ENCODE measurements around the gene ABR. TPM values are rescaled to one million over a fixed set of nuclear protein-coding genes. Genes with fewer than 3 reads are reported as not detected.

ABR gene
- total RNA-seq, 1 donor from 2014 or later: 62.5 TPM

GRCh38 chr17:1036171-1036844, 143.5 kb downstream of the ABR start:
- DNase-seq (ENCODE audit: extremely low read depth, low read depth, low spot score): no peak

GRCh38 chr17:1035546-1036170, 144.1 kb downstream of the ABR start:
- no peak for DNase-seq (ENCODE audit: extremely low read depth, low read depth, low spot score)

DNA sequence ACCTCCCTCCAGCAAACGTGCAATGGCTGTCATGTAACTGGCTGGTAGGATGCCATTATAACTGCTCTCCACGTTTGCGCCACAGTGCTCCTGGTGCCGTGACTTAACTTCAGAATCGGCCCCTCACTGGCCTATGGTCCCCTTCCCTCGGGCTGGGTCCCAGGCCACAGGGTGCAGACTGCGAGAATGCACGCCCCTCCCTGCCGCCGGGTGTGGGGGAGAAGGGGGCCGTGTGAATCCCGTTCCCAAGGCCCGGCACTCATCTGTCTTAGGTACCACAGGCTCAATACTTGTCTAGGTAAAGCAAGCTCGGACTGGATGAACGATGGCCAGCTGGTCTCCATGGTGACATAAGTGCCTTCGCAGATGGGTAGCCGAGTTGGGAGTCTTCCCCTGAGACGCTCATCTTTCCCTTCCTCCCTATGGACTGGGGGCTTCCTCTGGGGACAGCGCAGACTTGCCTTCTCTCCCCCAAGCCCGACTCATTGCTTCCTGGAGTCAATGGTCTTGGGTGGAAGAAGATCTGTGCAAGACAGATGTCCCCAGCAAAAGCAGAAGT, 145.1 kb downstream of the ABR start:
- DNase-seq (ENCODE audit: extremely low read depth, low read depth, low spot score): no peak

GRCh38 chr17:1033503-1033902, 146.3 kb downstream of the ABR start:
- no peak for DNase-seq (ENCODE audit: extremely low read depth, low read depth, low spot score)

DNA sequence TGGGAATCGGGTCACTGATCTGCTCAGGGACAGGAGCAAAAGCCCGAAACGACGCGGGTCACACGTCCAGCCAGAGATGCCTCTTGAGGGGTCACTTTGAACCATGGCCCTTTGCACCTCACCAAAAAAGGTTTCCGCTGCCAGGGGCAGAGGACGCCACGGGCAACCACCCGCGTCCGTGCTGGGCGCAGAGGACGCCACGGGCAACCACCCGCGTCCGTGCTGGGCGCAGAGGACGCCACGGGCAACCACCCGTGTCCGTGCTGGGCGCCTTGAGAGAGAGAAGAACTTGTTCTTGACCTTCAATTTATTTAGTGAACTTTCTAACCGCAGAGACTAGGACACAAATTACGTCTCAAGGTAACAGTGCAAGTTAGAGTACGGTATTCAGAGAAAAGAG, 147.4 kb downstream of the ABR start:
- DNase-seq (ENCODE audit: extremely low read depth, low read depth, low spot score): no peak

DNA sequence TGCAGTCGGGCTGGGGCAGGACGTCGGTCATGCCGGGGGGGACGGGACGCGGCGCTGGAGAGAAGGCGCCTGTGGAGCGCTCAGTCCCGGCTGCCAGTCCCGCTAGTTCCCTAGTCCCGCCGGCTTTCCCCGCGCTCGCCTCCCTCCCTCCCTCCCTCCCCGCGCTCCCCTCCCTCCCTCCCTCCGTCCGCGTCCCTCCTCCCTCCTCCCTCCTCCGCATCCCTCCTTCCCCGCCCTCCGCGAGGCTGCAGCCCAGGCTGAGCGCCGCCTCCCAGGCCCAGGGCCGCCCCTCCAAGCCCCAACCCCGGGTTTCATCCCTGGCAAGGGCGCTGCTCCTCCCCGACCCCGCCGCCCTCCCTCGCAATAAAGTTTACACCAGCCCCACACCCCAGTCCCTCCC, 148.1 kb downstream of the ABR start:
- no peak for DNase-seq (ENCODE audit: extremely low read depth, low read depth, low spot score)

DNA sequence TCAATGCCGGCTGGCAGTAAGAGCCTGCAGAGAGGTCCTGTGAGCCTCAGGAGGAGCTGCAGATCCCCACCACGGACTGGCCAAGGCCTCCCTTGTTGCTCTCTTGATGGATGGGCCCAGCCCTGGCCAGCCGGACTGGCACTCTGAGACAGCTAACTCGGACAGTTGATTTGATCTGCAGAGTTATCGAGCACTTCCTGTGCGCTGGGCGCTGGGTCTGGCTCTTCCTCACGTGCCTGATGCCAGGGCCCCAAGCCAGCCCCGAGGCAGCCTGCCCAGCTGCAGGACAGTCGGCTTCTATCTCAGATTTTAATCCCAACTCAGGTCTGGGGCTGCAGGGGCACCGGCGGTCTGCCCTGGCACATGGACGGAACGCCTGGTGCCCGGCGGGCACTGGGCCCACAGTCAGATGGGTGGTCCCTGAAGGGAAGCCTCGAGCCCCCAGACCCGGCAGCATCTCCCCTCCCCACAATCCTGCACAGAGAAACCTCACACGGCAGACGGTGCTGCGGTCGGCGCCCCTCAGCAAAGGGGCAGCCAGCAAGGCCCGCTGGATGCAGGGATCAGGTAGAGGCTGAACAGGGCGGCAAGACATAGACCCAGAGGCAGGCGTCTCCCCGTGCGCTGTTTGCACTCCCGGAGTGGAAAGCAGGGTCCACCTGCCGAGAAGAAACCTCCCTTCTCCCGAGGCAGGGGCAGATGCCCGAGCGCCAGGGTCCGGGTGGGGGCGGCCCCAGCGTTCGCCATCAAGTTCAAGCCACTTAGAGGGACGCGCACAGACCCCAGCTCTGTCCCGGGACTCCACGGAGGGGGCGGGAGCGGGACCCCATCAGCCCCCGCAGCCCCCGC, 148.9 kb downstream of the ABR start:
- no peak for DNase-seq (ENCODE audit: extremely low read depth, low read depth, low spot score)

GRCh38 chr17:1029922-1030644, 149.7 kb downstream of the ABR start:
- no peak for DNase-seq (ENCODE audit: extremely low read depth, low read depth, low spot score)

DNA sequence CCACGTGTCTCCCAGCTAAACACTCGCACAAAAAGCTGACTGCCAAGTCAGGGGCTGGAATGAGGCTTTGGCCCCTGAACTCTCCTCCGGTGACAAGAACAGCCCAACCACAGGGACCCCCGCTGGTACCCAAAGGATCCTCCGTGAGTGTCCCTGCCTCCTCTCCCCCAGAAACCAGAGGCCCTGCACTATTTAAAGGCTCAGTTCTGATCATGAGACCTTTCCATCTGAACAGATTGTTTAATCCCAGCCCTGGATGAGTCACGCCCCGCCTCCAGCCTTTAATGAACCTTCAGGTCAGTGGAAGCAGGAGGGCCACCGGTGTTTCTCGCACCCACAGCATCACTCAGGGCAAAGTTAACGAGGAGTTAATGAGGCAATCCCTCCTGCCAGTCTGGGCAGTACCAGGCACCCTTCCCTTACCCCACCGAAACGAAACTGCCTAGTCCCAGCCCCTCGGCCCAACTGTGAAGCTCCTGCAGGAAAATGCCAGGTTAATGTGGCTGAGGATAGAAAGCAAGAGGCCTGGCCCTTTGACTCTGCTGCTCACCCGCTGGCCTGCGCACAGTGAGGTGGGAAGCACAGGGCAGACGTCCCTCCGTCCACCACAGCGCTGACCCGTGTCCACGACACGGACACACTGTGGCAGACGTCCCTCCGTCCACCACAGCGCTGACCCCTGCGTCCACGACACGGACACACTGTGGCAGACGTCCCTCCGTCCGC, 150.4 kb downstream of the ABR start:
- no peak for DNase-seq (ENCODE audit: extremely low read depth, low read depth, low spot score)

DNA sequence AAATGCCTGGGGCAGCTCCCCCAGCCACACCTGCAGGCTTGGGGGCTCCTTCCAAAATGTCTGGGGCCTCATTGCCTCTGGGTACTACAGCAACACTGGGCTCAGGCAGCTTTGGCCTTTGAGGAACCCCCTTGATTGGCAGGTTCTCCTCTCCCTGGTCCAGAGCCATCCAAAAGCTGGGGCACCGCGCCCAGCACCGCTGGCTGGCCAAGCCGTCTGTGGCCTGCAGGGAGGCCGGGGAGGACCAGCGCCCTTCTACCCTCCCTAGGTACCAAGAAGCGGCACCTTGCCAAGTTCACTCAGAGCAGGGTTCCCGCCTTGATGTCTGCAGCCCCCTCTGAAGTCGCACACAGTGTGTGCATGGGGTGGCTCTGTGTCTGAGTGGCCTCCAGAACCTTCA, 152.7 kb downstream of the ABR start:
- DNase-seq (ENCODE audit: extremely low read depth, low read depth, low spot score): no peak

DNA sequence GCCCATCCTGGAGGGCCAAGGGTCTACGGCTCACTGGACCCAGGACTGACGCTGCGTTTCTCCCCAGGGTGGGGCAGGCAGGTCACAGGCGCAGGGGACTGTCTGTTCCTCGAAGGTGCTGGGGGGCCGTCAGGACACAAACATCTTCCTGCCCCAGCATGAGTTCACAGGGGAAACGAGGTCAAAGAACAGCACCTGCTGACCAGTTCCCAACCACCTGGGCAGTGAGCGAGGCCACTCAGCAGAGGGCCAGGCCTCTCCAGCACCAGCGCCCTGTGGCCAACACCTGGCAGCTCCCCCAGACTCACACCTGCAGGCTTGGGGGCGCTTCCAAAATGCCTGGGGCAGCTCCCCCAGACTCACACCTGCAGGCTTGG, 153.2 kb downstream of the ABR start:
- no peak for DNase-seq (ENCODE audit: extremely low read depth, low read depth, low spot score)

DNA sequence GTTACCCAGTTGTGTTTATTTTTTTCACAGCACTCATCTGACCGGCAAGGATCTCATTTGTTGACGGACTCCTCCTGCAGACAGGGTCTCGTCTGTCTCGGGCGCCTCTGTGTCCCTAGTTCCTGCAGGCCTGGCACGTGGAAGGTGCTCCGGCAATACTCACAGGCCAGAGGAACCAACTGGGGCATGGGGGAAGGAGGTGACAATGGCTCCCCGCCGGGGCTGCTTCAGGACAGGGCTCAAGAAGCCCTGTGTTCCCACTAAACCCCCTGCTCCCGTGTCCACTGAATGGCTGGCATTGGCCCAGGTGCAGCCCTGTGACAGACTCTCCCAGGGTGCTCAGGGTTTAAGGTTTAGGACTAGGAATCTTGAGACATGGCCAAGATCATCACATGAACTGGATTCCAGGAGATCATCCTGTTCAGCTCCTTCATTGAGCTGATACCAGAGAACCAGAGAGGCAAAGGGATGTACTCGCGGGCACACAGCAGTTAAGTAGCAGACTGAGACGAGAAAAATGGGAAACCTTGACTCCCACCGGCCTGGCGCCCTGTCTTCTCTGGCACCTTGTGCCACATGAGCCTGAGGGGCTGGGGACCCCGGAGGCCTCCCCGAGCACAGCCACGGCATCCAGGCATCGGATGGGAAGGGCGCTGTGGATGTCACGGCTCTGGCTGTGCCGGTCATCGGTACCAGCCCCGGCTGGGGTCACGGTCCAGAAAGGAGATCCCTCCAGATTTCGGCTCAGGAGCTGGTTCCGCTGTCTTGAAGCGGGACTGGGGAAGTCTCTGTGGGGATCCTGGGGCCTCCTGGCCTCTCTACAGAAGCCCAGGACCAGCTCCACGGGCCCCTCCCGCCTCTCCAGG, 153.8 kb downstream of the ABR start:
- DNase-seq (ENCODE audit: extremely low read depth, low read depth, low spot score): no peak

DNA sequence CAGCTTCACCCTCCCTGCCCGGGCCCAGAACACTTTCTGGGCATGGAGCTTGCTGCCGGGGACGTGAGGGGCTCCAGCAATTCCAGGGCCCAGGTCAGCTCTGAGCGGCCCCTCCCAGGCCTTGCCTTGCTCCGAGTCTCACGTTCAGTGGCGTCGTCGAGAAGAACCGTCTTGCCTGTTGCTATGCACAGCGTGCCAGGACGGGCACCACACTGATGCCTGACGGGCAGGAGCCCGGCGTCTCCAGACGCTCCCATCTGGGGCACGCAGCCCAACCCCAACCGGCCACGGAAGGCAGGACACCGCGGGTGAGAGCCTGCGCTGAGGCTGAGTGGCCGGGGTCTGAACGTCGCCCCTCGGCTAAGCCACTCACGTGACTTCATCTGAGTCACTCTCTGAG, 155.7 kb downstream of the ABR start:
- DNase-seq (ENCODE audit: extremely low read depth, low read depth, low spot score): no peak

GRCh38 chr17:1022278-1023024, 157.3 kb downstream of the ABR start:
- no peak for DNase-seq (ENCODE audit: extremely low read depth, low read depth, low spot score)

- DNase-seq (ENCODE audit: extremely low read depth, low read depth, low spot score): no peak
Observed at GRCh38 chr17:1021147-1021546, 158.6 kb downstream of the ABR start.

DNA sequence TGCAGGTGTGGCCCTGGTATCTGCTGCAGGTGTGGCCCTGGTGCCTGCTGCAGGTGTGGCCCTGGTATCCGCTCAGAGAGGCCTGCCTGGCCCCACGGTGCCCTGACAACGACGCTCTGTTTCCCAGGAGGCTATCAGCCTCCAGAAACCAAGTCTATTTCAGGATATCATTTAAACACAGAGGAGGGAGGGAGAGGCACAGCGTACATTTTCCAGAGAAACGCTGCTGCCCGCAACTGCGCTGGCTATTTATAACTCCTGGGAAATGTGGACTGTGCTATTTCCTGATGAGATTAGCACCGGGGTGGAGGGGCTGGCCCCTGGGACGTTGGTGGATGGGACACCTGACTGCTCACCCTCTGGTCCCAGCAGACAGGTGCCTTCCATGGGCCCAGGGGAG, 160.3 kb downstream of the ABR start:
- no peak for DNase-seq (ENCODE audit: extremely low read depth, low read depth, low spot score)

GRCh38 chr17:1018547-1018946, 161.2 kb downstream of the ABR start:
- no peak for DNase-seq (ENCODE audit: extremely low read depth, low read depth, low spot score)

- DNase-seq (ENCODE audit: extremely low read depth, low read depth, low spot score): no peak
Observed at GRCh38 chr17:1013729-1014090, 166.1 kb downstream of the ABR start.

Measured in glomerular endothelial cell (primary cell).